ENCODE measurements around the gene EGR1.

Gene EGR1

DNA sequence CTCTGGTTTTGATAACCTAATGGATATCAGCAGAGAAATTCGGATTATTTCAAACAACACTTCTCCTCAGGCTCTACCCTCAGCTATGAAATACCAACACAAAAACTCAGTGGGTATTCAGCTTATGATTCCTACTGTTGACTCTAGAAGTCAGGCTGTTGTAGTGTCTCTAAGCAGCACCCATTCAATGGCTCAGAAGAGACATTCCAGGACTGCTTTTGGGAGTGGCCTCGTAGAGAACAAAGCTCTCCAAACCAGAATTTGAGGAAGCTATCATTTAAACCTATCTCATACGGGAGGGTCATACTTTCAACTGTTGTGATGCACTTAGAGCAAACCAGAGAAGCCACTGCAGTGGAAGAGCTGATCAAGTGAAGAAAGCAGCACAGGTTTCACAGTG is 43.7 kb downstream of the EGR1 start:
- DNase-seq = no peak

DNA sequence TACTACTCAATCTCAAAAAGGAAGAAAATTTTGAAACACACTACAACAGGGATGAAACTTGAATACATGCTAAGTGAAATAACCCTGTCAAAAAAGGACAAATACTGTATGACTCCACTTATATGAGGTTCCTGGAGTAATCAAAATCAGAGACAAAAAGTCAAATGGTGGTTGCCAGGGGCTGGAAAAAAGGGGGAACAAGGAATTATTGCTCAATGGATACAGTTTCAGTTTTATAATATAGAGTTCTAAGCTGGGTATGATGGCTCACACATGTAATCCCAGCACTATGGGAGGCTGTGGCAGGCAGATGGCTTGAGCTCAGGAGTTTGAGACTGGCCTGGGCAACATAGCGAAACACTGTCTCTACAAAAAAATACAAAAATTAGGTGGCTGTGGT is 48.7 kb downstream of the EGR1 start:
- no peak for DNase-seq

DNA sequence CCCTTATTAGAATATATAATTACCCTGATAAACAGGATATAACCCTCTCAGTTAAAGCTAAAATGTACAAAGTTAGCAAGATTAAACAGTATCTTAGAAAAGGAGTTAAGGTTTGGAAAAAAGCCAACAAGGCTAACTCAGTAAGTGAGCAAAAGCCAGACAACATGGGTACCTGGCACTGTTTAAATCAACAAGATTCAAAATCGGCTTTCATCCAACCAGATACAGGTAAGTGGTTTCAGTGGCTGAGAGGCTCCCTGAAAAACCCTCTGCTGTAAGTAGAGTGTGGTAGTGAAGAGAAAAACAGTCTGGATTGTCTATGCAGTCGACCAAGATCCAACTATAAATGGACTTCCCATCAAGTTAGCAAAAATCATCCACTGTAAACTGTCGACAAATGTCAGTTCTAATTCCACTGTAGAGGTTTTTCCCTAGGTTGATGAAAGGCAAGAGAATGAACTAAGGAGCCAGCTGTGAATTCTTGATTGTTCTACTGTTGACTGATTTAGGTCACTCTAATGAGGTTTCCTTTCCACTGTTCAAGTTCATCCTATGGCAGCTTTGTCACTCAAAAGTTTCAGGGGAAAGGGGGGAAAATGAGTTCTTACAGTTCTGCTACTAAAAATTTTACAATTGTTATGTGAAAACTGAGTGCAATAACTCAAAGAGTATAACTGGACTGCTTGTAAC is 50.4 kb downstream of the EGR1 start:
- DNase-seq = no peak

DNA sequence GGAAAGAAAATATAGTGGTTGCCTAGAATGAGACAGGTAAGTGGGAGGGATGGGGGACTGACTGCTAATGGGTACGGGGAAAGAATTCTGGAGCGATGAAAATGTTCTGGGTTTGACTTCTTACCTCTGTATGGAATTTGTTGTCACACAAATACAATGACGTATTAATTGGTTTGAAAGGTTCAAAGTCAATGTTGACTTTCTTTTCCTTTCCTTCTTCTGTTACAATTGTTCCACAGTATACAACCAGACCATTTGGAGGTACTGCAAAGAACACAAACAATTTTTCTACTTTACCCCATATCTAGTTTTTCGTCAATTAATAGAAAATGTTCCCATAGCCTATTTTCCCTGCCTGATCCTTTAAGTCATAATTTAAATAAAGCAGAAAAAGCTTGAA is 52.2 kb downstream of the EGR1 start:
- DNase-seq = no peak
